Measurements from ENCODE around the gene SLC40A1.

The SLC40A1 gene

DNA sequence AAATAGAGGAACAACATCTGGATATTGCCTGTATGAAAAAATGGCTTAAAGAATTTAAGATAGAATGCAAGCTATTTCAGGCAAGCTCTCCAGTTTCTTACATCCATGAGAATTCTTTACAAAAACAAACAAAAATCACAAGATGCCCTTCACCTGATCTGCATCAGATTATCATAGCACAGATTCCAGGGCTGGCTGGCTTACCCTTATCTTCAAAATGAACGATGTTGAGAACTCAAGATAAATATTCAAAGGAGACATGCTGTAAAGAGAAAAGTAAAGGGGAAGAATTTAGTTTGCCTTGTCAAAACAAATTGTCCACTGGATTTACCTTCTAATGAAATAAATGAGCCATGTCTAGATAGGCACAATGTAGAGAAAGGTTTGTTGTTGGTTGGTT, 18.7 kb upstream of the SLC40A1 start:
- no peak for DNase-seq

- no peak for DNase-seq
These were observed 14.8 kb upstream of the SLC40A1 start for GRCh38 chr2:189595417-189595816.

- DNase-seq: no peak
These were observed 13.7 kb upstream of the SLC40A1 start for GRCh38 chr2:189594305-189594704.

DNA sequence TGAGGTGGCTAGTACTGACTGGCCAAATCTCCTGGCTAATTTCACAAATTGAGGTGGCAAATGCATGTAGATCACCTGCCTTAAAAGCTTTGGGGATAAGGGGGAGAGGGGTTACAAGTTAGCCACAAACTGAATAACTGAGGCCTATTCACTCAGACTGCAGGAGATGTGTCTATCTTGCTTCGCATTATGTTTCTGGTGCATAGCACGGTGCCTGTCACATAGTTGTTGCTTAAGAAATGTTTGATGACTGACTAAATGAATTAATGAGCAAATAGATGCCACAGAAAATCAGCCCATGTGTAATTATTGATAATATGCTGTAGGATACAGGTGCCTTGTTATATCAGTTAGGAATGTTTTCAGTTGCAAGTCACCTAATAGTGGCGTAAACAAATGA, 12.5 kb upstream of the SLC40A1 start:
- DNase-seq: no peak

GRCh38 chr2:189592353-189592984, 11.9 kb upstream of the SLC40A1 start:
- no peak for DNase-seq

DNA sequence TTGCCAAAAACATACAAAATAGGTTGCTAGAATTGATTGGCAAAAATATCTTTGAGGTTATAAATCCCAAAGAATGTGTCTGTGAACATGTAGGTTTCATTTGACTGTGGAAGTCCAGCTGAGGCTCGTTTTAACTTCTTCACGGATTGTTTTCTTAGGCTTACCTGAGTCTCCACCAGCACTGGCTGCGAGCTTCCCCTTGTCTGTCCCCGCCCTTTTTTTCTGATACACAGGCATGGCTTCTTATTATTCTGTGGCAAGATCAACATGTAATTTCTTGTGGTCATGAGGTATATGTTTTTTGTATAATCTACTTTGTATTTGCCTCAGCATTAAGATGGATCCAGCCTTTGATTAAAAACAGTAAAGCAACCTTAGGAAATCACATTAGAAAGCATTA, 7.2 kb upstream of the SLC40A1 start:
- no peak for DNase-seq

- no peak for DNase-seq
These were observed 4.7 kb upstream of the SLC40A1 start for GRCh38 chr2:189585226-189585756.

DNA sequence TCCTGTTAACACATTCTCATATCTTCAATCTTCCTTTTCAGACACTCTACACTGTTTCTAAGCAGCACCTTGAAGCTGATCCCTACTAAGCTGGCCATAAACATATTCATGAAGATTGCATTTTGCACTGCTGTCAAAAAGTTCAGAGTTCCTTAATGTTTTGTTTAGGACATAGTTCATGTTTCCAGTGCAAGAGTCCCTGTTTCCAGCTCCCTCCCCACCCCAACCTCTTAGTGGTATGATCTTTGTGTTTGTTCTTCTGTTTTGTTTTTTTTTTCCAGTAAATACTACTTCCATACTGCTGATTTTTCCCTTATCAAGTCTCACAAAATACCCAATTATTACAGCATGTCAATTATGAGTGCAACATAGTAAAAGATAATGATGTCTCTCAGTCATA, 4.1 kb upstream of the SLC40A1 start:
- no peak for DNase-seq

- no peak for DNase-seq
These were observed 2.9 kb upstream of the SLC40A1 start for GRCh38 chr2:189583227-189584198.

- DNase-seq: no peak
These were observed 2.2 kb upstream of the SLC40A1 start for GRCh38 chr2:189582809-189583192.

GRCh38 chr2:189582140-189582808, 1.7 kb upstream of the SLC40A1 start:
- DNase-seq: no peak

GRCh38 chr2:189581354-189582139, 961 bp upstream of the SLC40A1 start:
- no peak for DNase-seq

DNA sequence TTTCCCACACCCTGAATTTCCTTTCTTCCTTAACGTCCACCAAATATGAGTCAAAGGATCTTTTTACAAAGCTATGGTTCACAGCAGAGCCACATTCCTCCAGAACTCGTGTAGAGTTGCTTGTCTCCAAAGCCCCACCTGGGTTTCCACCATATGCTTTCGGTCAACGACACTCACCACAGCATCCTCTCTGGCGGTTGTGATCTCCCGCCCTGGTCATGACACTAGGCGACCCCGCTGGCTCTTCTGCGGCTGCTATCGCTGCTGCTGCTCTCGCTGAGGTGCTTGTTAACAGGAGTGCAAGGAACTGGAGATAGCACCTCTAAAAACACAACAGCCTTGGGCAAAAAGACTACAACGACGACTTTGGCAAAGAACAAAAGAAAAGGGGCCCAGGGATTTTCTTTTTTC, 340 bp downstream of the SLC40A1 start:
- DNase-seq: no peak

DNA sequence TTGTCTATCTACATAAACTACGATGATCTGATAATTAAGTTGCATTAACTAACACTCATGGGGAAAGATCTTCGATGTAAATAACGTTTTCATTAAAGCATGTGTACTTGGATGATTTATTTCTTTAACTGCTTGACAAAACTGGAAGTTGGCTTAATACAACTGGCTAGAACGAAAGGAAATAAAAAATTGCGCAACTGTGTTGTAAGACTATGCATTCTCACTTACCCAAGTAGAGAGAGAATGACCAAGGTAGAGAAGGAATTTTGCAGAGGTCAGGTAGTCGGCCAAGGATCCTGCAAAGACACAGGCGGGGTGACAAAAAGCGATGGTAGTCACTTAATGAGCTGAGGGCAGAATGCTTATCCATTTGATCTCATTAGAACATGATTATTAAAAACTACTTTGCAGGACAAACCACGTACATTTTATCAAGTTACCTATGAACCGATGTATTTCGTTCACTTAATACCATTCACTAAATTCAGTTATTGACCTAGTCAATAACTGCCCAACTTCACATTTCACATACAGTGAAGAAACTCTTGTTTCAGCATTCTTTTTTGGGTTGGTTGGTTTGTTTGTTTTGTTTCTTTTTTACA, 900 bp downstream of the SLC40A1 start:
- no peak for DNase-seq

- no peak for DNase-seq
These were observed 2.2 kb downstream of the SLC40A1 start for GRCh38 chr2:189578272-189578950.

DNA sequence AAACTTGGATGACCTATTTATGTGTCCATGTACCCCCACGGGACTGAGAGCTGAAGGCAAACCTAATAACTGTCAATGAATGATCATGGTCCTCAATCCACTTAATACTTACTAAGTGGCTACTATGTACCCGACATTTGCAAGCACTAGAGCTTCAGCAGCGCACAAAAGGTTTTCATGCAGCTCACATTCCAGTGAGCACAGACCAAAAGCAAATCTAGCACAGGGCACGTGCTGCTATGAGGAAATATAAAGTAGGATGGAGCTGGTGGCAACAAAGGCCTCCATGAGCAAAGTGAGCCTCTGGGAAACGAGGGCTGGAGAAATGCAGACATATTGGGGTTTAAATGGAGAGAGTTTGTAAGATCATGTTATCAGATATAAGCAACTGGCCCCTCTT, 3.5 kb downstream of the SLC40A1 start:
- no peak for DNase-seq

DNA sequence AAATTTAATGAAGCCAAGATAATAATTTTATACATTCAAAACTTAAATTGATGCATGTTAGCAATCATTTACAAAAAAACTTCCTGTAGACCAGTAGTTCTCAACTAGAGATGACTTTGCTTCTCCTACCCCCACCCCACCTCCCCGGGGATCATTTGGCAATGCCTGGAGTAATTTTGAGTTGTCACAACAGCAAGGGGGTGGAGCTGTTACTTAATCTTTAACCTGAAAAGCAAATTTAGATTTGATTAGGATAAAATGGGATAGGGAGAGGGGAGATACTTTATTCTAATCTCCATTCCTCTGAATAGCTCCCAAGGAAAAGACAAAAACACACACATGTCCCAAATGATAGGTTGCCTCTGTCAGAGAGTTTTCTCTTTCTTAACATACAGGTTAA, 4.2 kb downstream of the SLC40A1 start:
- no peak for DNase-seq

DNA sequence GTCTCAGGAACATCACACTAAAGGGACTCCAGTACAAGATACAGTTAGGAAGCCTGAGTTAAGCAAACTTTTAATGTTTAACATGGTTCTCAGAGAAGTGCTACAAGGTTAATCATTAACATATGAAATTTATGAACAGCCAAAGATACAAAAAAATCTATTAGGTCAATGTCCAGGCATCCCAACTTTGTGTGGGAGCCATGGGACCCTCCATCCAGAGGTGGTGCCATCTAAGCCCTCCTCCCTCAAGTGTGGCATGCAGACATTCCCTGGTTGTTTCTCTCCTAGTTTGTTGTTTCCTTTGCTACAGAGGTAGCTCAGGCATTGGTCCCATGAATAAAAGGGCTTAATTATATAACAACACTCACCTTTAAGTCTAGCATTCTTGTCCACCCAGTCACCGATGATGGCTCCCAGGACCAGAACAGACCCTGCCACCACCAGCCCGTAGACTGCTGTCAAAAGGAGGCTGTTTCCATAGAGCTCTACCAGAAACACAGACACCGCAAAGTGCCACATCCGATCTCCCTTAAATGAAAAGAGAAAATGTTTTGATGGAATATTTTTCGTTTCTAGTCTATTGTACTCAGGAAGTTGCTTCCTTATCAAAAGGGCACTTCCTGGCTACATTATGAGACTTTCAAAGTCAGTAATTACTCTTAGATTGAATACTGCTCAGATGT, 5.7 kb downstream of the SLC40A1 start:
- DNase-seq: no peak

- DNase-seq: peak; percentile 88
These were observed 10.0 kb downstream of the SLC40A1 start for GRCh38 chr2:189570570-189571031.

DNA sequence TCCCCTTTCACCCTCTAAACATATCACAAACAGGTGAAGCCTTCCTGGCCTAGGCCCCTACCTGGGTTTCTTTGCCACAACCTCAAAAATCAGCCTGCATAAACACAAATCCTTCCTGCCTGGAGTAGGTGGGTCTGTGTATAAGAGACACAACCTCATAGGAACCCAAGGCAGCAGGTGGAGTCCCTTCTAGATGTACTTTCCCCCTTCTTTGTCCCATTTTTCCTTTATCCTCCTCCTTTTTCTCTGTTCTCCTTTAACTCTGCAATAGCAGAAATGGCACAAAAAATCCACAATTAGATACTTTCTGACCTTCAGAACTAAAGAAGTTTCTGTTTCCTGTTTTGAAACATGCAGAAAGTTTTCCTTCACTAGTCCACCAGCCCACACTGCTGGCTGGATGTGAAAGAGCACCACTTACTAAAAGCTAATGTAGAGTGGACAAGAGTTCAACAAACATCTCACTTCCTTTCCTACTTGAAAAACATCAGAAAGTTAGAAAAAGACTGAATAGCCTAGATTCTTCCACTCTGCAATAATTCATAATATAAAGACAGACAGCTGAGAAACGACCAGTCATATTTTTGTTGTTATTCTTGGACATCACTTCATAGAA, 11.2 kb downstream of the SLC40A1 start:
- DNase-seq: no peak
